Upper lobe of left lung (tissue), 4 donors: ENCODE measurements around the gene CCDC9.

Source experiments
- POLR2A ChIP-seq, 4 donors: fragments of 450-650 bp; IDR thresholded peaks; one replicate each; pipeline ENCODE4 v1.5.1; 2016 to 2017; ENCODE audit warnings: antibody characterized with exemption in 4 of 4, mild to moderate bottlenecking in 2 of 4
- POLR2AphosphoS5 ChIP-seq, 2 donors: sonication (generic); formaldehyde crosslinking; IDR thresholded peaks; one replicate each; pipeline ENCODE4 v1.5.1; 2017; ENCODE audit warnings: antibody characterized with exemption in 2 of 2

GRCh38 chr19:47215581-47215980, 40.7 kb upstream of the CCDC9 start:
- TF ChIP-seq POLR2AphosphoS5 (IDR thresholded peaks at IDR 0.05) (no peak), POLR2A (IDR thresholded peaks at IDR 0.05) (no peak)
